Muscle layer of colon (tissue), 2 donors: ENCODE measurements around the gene ARMH3.

ENCODE experiments used
- H3K27ac ChIP-seq: one replicate; pipeline ENCODE4 v1.7.0; 2013; ENCODE audit warnings: low read depth, mild to moderate bottlenecking, low read length, moderate library complexity
- H3K27me3 ChIP-seq, 2 donors: one replicate each; pipeline ENCODE4 v1.7.0; 2013; ENCODE audit warnings: low read length in 2 of 2, mild to moderate bottlenecking in 2 of 2; ENCODE audit not compliant: insufficient read depth in 2 of 2, control insufficient read depth in 1 of 2
- H3K36me3 ChIP-seq: one replicate; pipeline ENCODE4 v1.7.0; 2013; ENCODE audit warnings: mild to moderate bottlenecking, low read length; ENCODE audit not compliant: insufficient read depth
- H3K4me1 ChIP-seq: one replicate; pipeline ENCODE4 v1.7.0; 2013; ENCODE audit warnings: mild to moderate bottlenecking, low read length; ENCODE audit not compliant: insufficient read depth
- H3K4me3 ChIP-seq, 2 donors: one replicate each; pipeline ENCODE4 v1.7.0; 2013; ENCODE audit warnings: low read length in 2 of 2, low read depth in 1 of 2, mild to moderate bottlenecking in 1 of 2, moderate library complexity in 1 of 2
- H3K9ac ChIP-seq: one replicate; pipeline ENCODE4 v1.7.0; 2013; ENCODE audit warnings: low read length
- H3K9me3 ChIP-seq: one replicate; pipeline ENCODE4 v1.7.0; 2013; ENCODE audit warnings: mild to moderate bottlenecking, low read length
- donor health status: abdominal sarcoma.
- donor health status: Adenocarcinoma of cecum.

ARMH3 gene

DNA sequence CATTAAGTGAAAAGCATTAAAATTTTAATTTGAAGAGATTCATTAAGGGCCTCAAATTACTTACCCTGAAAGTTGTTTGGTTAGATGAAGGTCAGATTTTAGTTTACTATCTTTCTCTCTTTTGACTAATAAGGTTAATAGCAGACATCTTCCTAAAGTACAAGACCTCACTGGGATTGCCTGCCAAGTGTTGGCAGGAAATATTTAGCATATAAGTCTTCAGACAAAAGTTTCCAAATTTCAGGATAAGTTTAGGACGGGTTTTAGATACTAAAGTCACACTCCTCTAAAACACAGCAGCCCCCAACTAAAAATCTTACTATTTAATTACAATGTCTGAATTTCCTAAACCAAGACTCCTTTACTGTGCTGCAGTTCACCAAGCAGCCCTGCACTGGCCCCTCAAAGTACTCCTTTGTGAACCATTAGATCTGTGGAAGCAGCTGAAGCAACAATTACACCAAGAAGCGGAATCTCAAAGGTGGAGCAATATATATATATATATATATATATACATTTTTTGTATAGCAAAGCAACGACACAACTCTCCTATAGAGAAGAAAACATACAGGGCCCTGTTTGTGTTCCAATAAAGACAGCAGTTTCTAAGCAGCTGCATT lies 121.2 kb downstream of the ARMH3 start:
- Histone ChIP-seq H3K9me3 (no peaks in the 10 kb centered on the region), H3K4me1 (peaks cover 22% of the 10 kb centered on the region), H3K27me3 (no peaks in the 10 kb centered on the region), H3K4me3 (no peak overlapping the region), H3K9ac (no peak overlapping the region), H3K27ac (no peak overlapping the region), H3K36me3 (no peaks in the 10 kb centered on the region)

DNA sequence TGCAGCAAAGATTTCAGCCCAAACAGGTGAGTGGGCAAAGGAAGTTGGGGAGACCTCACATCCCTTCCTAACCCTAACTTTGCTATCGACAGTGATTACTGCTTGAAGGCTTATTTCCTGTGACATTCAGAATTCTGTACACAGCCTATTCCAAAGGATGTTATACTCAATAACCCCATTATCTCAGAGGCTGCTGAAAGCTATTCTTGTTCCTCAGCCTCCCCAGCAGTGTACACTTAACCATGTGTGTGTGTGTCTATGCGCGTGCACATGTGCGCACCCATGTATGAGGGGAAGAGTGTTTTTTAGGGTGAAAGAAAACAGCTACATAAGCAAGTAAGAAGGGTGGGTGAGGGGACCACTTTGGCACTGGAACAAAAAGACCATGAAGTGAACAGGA lies 122.0 kb downstream of the ARMH3 start:
- H3K4me1 ChIP-seq: peaks cover 14% of the 10 kb centered on the region
- no peaks in the 10 kb centered on the region for H3K27me3 ChIP-seq
- no peak overlapping the region for H3K9ac ChIP-seq
- no peak overlapping the region for H3K27ac ChIP-seq
- no peaks in the 10 kb centered on the region for H3K9me3 ChIP-seq
- no peaks in the 10 kb centered on the region for H3K36me3 ChIP-seq
- no peak overlapping the region for H3K4me3 ChIP-seq

DNA sequence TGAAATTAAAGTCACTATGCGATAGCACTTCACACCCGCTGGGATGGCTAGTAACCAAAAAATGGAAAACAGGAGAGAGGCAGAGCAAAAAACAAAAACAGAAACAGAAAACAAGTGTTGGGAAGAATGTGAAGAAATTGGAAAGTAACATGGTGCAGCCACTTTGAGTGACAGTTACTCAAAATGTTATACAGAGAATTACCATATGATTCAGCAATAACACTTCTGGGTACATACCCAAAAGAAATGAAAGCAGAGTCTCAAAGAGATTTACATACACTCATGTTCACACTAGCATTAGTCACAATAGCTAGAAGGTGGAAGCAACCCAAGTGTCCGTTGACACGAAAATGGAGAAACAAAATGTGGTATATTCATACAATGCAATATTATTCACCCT lies 123.8 kb downstream of the ARMH3 start:
- H3K9me3 ChIP-seq: no peaks in the 10 kb centered on the region
- H3K27me3 ChIP-seq: no peaks in the 10 kb centered on the region
- no peak overlapping the region for H3K9ac ChIP-seq
- H3K36me3 ChIP-seq: no peaks in the 10 kb centered on the region
- no peak overlapping the region for H3K27ac ChIP-seq
- H3K4me3 ChIP-seq: no peak overlapping the region
- no peaks in the 10 kb centered on the region for H3K4me1 ChIP-seq

DNA sequence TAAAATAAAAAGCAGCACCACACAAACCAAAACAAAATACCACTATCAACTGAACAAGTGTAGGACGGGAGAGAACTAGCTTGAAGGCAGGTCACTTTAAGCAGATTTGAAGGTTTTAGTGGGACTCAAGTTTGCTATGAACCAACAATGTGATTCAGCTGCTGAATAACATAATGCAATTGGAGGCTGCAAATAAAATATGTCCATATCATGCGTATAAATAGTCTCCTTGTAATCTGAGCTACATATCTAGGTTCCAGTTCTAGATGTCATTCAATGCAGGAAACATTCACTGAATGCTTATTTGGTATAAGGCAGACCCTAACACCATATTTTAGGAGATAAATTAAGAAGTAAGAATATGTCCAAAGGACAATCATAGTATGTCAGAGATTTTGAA lies 130.9 kb downstream of the ARMH3 start:
- H3K9ac ChIP-seq: no peak overlapping the region
- no peak overlapping the region for H3K27ac ChIP-seq
- no peaks in the 10 kb centered on the region for H3K9me3 ChIP-seq
- no peak overlapping the region for H3K4me3 ChIP-seq
- H3K4me1 ChIP-seq: no peaks in the 10 kb centered on the region
- H3K27me3 ChIP-seq: no peaks in the 10 kb centered on the region
- H3K36me3 ChIP-seq: no peaks in the 10 kb centered on the region

DNA sequence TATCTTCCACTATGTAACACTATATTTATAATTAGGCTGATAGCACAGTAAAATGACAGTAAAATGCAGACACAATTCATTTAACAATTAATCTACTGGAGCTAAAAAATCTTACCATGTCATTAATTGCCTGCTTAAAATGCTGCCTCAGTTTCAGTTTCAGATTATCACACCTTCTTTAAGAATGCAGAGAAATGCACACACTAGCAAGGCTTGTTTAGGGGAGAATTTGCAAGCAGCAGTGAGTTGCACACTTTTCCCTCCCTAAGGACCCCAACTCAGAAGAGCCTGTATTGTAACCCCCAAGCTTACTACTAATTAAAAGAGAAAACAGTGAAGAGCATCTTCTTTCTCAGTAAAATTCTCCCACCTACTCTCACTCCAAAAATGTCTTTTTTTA lies 132.7 kb downstream of the ARMH3 start:
- H3K4me1 ChIP-seq: no peaks in the 10 kb centered on the region
- no peak overlapping the region for H3K9ac ChIP-seq
- no peak overlapping the region for H3K4me3 ChIP-seq
- no peaks in the 10 kb centered on the region for H3K36me3 ChIP-seq
- no peak overlapping the region for H3K27ac ChIP-seq
- no peaks in the 10 kb centered on the region for H3K27me3 ChIP-seq
- H3K9me3 ChIP-seq: no peaks in the 10 kb centered on the region

DNA sequence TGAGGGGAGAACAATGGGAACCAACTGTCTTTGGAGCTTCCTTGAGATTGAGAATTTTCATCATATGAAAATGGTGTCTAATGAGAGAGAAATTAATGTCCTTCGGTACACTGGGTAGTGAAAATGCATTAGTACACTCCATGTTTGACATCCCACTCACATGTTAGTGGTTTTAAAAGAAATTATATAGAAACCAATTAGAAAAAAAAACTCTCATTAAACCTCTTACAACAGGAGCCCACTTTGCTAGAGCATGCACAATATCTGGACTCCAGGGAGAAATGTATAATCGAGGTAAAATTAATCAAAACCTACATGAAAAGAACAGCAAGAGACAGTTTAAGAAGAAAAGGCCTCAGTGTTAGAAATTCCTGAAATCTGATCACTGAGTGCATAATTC lies 133.1 kb downstream of the ARMH3 start:
- no peaks in the 10 kb centered on the region for H3K36me3 ChIP-seq
- H3K27me3 ChIP-seq: no peaks in the 10 kb centered on the region
- H3K9ac ChIP-seq: no peak overlapping the region
- no peaks in the 10 kb centered on the region for H3K4me1 ChIP-seq
- no peak overlapping the region for H3K27ac ChIP-seq
- no peak overlapping the region for H3K4me3 ChIP-seq
- H3K9me3 ChIP-seq: no peaks in the 10 kb centered on the region

DNA sequence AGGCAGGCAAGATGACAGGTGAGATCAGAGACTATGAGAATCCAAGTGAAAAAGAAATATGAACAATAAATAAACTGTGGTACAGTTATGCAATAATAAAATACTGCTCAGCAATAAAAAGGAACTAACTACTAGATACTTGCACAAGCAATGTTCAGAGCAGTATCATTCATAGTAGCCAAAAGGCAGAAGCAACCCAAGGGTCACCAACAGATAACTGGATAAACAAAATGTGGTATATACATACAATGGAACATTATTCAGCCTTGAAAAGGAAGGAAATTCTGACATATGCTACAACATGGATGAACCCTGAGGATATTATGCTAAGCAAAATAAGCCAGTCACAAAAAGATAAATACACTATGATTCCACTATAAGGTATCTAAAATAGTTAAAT lies 135.4 kb downstream of the ARMH3 start:
- H3K36me3 ChIP-seq: no peaks in the 10 kb centered on the region
- no peak overlapping the region for H3K27ac ChIP-seq
- no peaks in the 10 kb centered on the region for H3K27me3 ChIP-seq
- no peaks in the 10 kb centered on the region for H3K9me3 ChIP-seq
- H3K4me3 ChIP-seq: no peak overlapping the region
- no peaks in the 10 kb centered on the region for H3K4me1 ChIP-seq
- H3K9ac ChIP-seq: no peak overlapping the region

DNA sequence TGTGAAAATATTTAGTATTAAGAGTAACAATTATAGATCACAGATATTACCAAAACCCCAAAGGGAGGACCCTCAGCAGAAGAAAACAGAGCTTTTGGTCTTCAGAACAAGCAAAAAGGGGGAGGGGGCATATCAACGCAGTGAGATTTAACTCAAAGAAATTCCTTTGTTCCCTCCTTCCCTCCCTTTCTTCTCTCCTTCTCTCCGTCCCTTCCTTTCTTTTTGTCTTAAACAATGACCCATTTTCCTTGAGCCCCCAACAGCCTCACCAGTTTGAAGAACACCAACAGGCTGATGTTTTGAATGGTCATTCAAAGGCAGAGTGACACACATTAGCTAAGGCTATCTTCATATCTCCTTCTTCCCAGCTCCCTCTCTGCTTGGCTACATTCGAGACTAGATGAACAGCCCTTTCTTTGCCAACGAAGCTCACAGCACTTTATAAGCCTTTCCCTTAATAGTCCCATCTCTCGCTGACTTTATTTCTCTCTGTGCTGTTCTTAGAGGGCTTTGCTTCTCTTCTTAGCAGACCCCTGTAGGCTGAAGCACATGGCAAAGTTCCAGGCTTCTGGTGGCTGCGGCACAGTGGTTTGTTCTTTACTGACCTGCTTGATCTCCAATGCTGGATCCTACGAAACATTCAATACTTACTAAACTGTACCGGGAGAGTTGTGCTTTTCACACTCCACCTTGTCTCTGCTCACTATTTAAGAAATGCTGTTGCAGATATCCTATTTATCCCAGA lies 136.8 kb downstream of the ARMH3 start:
- Histone ChIP-seq H3K9ac (no peak overlapping the region), H3K4me3 (no peak overlapping the region), H3K9me3 (no peaks in the 10 kb centered on the region), H3K36me3 (no peaks in the 10 kb centered on the region), H3K27me3 (no peaks in the 10 kb centered on the region), H3K27ac (no peak overlapping the region), H3K4me1 (no peaks in the 10 kb centered on the region)

DNA sequence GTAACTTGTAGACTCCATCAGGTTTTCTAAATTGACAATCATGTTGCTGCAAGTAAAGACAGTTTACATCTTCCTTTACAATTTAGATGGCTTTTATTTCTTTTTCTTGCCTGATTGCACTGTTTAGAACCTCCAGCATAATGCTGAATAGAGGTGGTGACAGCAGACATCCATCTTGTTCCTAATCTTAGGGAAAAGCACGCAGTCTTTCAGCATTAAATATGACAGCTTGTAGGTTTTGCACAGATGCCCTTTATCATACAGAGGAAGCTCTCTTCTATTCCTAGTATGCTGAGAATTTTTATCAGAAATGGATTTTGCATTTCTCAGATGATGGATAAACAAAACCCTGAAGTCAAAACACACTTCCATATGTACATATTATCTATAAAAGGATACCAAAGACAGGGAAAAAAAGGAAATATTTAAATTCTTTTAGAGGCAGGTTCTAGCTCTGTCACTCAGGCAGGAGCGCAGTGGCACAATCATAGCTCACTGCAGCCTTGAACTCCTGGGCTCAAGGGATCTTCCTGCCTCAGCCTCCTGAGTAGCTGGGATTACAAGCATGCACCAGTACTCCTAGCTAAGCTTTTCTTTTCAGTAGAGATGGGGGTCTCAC lies 143.3 kb downstream of the ARMH3 start:
- Histone ChIP-seq H3K36me3 (no peaks in the 10 kb centered on the region), H3K27me3 (no peaks in the 10 kb centered on the region), H3K4me3 (no peak overlapping the region), H3K27ac (no peak overlapping the region), H3K9ac (no peak overlapping the region), H3K9me3 (no peaks in the 10 kb centered on the region), H3K4me1 (no peaks in the 10 kb centered on the region)

DNA sequence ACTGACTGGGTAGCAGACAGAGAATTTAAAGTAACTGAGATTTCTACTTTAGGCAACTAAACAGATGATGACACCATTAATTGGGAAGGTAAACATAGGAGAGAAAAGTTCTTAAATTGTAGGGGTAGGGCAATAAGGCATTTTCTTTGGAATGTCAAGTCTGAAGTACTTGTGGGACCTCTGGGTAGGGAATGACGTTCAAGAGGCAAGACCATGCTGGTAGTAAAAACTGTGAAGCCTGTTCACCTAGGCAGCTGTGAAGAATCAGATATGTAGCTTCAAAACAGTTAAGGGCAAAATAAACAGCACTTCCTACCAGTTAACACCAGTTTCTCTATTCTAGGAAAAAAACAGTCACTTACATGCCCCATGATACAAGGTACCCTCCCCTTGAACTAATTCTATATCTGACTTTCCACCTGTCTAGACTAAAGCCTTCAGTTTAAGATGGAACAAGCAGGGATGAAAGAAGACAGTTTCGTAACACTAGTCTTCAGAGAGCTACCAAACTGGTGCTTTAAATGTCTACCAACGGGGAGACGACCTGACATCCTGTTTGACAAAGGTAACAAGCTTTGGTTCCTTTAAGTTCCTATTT lies 149.3 kb downstream of the ARMH3 start:
- no peak overlapping the region for H3K27ac ChIP-seq
- no peaks in the 10 kb centered on the region for H3K36me3 ChIP-seq
- no peak overlapping the region for H3K9ac ChIP-seq
- no peak overlapping the region for H3K4me3 ChIP-seq
- no peaks in the 10 kb centered on the region for H3K4me1 ChIP-seq
- no peaks in the 10 kb centered on the region for H3K27me3 ChIP-seq
- no peaks in the 10 kb centered on the region for H3K9me3 ChIP-seq

DNA sequence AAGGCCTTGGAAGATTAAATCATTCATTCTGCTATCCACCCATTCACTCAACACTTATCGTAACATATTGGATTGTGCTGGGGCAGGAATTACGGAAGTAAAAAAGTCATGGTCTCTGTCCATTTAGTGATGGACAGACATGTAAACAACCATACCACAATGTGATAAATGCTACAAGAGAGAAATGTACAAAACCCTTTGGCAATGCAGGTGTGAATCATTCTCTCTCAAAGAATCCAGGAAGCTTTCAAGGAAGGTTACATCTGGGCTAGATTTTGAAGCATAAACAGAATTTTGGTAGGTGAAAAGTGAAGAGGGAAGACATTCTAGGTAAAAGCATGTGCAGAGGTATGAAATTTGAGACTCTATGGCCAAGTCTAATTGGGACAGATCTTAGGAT lies 150.7 kb downstream of the ARMH3 start:
- Histone ChIP-seq H3K9me3 (no peaks in the 10 kb centered on the region), H3K27ac (no peak overlapping the region), H3K4me1 (no peaks in the 10 kb centered on the region), H3K9ac (no peak overlapping the region), H3K36me3 (no peaks in the 10 kb centered on the region), H3K4me3 (no peak overlapping the region), H3K27me3 (no peaks in the 10 kb centered on the region)
